HG03060 (cell line): ENCODE measurements around the gene CYP4F22.
"Not testable (repeated sequence)": the region's sequence is repeated elsewhere in the genome, so short reads cannot be mapped to it uniquely, and the experiment has no call there.

Experiments
- ATAC-seq: cut with Tn5 transposase; IDR thresholded peaks from one replicate; pipeline ENCODE4 v1.9.1; 2021; ENCODE audit warnings: low read depth, moderate number of reproducible peaks; ENCODE audit not compliant: unreplicated experiment

Gene CYP4F22

DNA sequence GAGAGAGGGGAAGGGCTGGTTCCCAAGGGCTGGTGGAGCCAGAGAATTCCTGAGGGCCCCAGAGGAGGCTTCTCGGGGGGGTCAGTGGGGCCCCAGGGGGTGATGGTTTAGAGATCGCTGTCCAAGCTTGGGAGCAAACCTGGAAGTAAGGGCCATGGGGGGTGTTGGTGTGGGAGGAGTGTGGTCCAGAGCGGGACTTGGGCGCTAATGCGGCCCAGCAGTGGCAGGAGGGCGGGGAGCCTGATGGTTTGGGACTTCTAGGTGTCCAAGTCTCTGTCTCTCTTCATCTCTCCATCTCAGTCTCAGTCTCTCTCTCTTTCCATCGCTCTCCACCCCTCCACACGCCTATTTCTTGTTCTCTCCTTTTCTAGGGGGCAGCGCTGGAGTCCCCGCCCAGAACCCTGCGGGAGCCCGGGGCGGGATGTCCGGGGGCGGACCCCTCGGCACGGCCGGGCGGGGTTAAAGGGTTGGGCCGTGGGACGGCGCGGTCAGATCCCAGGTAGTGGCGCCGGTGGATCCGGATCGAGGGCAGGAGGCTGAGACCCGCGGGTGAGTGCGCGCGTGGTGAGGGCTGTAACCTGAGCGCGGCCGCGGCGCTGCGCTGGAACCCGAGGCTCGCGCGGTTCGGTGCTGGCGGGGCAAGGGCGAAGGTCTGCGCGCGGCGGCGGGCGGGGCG is at the start of gene CYP4F22:
Gene CYP4F22, plus strand, starts transcription at position 491 of the 676 bp plus-strand sequence. CDS start 16,812 bp downstream, outside the sequence.
- no peak for ATAC-seq

DNA sequence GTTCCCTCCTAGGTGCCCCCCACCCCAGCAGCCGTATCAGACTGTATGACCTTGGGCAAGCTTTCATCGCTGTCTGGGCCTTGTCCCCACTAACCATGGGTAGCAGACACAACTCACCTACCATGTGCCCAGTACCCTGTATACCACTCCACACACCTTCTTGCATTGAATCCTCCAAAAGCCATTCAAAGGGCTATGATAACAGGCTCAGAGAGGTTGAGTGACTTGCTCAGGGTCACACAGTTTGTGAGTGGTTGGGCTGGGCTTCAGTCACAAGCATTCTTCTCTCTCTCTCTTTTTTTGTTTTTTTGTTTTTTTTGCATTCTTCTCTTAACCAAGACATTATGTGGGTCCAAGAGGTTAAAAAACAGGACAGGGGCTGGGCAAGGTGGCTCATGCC is 46.6 kb upstream of the CYP4F22 start:
- ATAC-seq: no peak

DNA sequence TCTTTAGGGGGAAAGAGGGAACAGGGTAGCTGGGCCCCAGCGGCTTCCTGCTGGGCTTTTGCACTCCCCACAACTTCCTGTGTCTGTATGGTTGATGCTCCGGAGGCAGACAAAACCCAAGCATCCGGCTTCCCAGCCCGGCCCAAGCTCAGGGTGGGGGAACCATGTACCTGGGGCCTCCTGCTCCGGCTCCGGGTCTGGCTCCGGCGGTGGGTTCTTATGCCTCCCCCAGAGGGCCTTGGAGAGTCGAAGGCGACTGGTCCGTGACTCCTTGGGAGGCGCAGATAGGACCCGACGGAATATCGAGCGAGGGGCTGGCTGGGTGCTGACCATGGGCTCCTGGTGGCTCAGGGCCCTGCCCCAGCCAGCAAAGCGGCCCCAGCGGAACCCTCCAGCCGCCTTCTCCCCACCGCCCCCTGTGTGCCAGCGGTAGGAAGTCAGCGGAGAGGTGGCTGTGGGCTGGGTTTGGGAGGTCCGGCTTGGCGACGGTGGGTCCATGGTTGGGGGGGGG is 44.4 kb upstream of the CYP4F22 start:
- ATAC-seq: no peak

DNA sequence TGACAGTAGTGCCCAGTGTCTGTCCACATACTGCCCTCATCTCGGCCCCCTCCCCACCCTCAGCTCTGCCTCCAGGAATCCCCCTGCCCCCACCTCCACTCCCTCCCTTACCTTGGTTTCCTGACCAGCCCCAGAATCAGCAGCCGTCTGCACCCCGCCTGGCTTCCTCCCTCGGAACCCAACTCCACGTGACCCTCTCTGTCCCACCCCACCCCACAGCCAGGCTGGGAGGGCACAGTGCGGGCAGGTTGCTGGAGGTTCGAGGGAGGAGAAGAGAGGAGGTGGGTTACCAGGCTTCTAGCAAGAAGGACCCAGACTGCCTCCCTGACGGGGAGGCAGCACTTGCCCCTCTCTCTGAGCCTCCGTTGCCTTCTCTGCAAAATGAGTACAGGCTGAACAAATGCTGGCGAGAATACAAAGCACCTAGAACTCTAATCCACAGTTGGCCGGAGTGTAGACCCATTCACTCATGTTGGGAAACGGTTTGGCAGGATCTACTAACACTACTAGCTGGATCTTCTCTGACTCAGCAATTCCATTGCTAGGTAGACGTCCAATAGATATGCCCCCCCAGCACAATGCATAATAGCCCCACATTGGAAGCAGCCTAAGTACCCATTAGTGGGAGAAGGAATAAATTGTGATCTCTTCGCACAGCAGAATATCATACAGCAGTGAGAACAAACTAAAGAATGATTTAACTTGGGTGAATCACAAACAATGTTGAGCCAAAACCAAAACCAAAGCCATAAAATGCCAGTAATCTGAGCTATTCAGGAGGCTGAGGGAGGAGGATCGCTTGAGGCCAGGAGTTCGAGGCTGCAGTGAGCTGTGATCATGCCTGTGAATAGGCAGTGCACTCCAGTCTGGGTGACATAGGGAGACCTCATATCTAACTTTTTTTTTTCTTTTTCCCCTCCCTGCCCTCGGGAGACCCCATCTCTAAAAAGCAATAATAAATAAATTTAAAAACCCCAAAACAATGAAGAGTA is 43.6 kb upstream of the CYP4F22 start, which contains the start of gene RASAL3:
Gene RASAL3, minus strand, starts transcription at position 151 of the 992 bp plus-strand sequence. CDS start 186 bp downstream, outside the sequence.
- ATAC-seq: no peak

DNA sequence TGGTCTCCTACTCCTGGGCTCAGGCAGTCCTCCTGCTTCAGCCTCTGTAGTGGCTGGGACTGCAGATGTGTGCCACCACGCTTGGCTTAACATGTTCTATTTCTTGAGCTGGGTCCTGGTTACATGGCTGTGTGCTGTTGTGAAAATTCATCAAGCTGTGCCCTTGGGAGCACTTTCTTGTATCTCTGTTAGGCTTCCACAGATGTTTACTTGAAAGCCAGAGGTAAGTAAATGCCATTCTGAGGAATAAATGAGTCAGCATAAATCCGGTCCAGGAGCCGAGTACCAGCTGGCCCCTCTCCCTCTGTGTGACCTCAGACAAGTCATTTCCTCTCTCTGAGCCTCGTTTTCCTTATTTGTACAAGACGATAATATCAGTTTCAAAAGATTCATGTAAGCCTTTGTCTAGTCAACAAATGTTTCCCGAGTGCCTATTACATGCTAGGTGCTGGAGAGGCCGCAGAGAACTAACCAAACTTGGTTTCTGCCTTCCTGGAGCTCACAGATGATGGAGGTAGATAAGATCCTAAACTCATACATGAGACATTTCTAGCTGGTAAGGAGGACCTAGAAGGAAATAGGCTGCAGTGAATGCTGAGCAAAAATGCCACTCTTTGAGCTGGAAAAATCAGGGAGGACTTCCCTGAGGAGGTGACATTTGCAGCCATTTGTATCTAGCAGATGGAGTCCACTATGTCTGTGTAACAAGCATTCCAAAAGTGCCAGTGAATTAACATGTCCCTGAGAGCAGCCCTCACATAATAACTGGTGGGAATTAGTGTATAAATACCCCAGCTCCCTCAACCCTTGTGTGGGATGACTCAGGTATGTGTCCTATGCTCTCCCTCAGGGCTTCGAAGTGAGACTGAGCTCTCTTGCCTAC is 41.2 kb upstream of the CYP4F22 start:
- peak; percentile 35 for ATAC-seq

DNA sequence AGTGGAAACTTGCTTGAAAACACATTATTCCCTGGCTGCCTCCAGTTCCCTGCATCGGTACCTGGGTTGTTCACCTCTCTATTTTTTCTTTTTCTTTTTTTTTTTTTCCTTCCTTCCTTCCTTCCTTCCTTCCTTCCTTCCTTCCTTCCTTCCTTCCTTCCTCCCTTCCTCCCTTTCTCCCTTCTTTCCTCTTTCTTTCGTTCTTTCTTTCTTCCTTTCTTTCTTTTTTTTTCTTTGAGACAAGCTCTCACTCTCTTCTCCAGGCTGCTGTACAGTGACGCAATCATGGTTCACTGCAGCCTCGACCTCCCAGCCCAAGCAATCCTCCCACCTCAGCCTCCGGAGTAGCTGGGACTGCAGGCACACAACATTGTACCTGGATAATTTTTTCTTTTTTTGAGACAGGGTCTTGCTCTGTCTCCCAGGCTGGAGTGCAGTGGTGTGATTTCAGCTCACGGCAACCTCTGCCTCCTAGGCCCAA is 40.6 kb upstream of the CYP4F22 start:
- ATAC-seq: no peak

DNA sequence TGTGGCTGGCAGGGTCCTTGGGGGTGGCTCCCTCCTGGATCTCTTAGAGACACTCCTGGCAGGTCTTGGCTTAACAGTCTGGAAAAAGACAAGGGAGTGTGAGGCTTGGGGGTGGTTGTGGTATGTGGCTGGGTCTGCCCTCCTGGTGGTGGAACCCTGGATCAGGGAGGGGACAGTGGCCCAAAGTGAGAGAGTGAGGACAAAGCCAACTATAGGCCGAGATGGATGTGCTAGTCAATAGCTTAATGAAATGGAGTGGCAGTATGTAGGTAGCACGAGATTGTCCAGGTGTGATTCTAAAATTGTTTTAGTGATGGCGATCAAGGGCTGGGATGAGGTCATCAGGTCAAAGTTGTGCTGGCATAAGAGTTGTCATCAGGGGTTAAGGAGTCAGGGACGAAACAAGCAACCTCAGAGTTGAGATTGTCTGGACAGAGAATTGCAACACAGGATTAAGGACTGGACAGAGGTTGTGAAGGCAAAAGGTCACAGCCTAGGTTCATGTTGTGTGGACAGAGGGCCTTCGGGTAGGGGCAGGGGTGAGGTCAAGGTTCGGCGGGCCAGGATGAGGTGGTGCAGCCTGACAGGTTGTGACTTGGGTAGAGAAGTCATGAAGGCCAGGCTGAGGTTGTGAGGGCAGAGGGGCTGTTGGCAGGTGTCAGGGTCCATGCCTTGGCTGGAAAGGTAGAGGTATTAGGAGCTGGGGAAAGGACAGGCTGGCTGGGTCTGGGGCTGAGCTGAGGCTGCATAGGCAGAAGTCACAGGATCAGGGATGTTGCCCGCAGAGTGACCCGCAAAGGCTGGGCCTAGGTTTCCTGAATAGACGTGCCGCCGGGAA is 39.4 kb upstream of the CYP4F22 start:
- no peak for ATAC-seq

DNA sequence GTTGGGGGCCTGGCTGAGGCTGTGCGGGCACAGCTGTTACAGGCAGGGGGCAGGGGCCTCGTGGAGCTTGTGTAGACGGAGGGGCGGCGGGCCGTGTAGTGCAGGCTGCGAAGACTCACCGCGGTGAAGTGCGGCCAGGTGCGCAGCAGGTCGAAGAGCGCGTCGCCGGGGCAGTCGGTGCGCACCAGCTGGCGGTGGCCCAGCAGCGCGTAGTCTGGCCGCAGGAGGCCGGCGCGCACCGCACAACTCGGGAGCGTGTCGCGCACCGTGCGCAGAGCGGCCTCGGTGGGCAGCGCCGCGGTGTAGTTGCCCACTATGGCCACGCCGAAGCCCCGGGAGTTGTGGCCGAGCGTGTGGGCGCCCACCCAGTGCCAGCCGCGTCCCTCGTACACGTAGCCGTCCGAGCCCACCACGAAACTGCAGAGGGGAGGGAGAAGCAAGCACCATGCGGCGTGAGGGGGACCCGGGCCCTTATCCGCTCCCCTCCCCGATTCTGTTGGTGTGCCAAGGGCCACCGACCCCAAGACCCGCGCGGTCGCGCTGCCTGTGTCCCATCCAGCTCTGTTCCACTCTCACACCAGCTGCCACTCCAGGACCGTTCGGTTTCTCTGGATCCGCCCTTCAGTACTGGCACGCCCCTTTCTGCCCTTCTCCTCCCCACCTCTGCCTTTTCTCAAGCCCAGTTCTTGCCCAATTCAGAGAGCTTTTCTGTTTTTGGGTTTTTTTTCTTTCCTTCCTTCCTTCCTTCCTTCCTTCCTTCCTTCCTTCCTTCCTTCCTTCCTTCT is 38.6 kb upstream of the CYP4F22 start:
- ATAC-seq: no peak

DNA sequence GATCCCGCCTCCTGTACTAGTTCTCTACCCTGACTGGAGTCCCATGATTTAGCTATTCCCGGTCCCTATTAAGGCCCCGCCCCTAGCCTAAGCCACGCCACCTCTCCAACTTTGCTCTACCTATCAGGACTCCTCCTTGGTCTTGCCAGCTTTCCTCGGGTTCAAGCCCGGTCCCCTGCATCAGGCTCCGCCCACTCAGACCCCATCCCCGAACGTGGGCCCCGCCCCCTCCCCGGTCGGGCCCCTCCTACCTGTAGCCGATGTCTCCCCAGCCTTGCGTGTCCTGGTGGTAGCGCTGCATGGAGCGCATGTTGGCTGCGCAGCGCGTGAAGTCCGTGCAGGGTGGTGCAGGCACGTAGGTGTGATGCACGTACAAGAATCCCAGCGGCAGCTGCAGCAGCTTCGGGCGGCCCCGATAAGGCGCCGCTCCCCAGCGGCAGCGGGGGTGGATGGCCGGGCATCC is 36.7 kb upstream of the CYP4F22 start:
- no peak for ATAC-seq

DNA sequence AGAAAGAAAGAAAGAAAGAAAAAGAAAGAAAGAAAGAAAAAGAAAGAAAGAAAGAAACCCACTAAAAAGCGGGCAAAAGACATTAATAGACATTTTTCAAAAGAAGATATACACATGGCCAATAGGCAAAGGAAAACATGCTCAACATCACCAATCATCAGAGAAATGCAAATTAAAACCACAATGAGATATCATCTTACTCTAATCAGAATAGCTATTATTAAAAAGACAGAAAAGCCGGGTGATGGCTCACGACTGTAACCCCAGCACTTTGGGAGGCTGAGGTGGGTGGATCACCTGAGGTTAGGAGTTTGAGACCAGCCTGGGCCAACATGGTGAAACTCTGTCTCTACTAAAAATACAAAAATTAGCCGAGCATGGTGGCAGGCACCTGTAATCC is 34.5 kb upstream of the CYP4F22 start:
- ATAC-seq: not testable (repeated sequence)

DNA sequence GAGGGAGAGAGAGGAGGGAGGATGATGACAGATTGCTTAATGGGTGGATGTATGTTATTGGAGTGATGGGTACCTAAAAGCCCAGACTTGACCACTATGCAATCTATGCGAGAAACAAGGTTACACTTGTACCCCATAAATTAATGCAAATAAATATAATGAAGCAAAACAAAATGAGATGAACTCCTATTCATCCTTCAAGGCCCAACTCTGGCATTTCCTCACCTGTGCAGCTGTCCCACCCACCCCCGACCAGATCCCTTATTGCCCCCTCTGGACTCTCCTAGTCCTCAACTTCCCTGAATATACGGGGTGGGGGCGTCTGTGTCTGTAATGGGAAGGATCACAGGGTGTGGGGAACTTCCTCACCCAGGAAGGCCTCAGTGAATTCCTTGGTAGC is 33.2 kb upstream of the CYP4F22 start:
- ATAC-seq: no peak

DNA sequence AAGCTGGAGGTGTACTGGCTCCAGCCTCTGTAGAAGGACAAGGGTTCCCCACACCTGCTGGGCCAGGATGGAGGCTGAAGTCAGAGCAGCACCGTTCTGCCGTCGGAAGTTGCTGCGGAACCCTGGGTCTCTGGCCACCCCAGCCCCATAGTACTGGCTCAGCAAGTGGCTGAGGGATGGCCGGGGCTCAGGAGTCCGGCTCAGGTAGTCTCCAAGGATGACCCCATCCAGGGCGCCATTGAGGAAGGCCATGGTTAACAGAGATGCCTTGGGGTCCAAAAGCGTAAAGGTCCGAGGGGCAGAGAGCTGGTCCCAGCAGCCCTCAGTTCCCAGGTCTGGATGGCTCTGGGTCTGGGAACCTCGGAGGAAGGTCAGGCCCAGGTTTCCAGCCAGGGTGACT is 32.7 kb upstream of the CYP4F22 start:
- no peak for ATAC-seq

DNA sequence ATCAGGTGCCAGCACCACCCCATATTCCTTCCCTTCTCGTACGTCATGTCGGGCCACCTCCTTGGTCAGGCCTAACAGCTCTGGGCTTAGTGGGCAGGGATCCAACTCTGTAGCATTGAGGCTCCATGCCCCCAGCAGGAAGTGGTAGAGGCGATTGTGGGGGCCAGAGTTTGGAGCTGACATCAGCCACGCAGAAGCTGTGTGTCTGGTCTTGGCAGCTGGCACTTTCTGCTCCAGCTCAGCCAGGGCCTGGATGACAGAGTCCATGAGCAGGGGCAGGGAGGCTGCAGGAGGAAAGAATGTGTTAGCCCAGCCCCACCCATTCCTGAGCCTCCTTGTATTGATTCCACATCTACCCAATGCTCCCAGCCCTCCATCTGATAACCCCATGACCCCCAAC is 32.0 kb upstream of the CYP4F22 start:
- no peak for ATAC-seq

DNA sequence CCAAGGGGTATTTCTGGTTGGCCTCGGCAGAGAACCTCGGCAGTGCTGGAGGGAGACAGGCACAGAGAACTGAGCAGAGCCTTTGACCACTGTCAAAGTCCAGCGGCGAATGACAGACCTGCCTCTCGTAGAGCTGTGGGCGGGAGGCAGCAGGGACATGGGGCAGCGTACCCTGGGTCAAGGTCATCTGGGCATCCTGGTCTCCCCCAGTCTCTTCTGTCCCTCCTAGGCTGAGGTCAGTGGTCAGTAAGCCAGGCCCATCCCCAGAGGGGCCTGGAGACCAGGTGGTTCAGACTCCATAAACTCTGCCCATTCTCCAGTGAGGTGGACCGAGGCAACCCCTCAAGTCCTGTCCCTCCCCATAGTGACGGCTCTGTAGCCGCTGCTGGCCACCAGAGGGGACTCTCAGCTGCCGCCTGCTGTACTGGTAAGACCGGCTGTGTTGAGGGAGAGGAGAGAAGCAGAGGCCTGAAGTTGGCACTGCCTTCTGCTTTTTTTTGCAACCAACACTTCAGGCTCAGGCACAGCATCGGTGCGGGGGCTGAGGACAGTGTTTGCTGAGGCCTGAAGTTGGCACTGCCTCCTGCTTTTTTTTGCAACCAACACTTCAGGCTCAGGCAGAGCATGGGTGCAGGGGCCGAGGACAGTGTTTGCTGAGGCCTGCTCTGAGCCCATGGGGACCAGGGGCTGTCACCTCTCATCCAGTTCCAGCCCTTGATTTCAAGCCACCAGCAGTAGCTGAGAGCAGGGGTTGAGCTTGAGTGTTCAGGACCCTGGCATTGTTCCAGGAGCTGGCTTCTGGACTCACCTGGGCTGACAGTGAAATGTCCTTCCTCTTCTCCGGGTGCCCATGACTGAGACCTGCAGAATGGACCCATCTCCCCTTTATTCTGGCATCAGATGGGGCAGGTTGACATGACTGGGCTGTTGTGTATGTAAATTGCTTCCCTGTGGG is 28.7 kb upstream of the CYP4F22 start, which contains the start of gene PGLYRP2:
Gene PGLYRP2, minus strand, starts transcription at position 111 of the 955 bp plus-strand sequence. CDS start 130 bp downstream, outside the sequence.
- no peak for ATAC-seq

DNA sequence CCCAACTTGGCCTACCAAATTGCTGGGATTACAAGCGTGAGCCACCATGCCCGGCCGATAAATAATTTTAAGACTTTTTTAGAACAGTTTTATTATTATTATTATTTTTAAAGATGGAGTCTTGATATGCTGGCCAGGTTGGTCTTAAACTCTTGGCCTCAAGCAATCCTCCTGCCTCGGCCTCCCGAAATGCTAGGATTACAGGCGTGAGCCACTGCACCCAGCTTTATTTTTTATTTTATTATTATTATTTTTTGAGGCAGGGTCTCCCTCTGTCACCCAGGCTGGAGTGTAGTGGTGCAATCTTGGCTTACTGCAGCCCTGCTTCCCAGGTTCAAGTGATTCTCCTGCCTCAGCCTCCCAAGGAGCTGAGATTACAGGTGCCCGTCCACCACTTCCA is 27.3 kb upstream of the CYP4F22 start:
- not testable (repeated sequence) for ATAC-seq

DNA sequence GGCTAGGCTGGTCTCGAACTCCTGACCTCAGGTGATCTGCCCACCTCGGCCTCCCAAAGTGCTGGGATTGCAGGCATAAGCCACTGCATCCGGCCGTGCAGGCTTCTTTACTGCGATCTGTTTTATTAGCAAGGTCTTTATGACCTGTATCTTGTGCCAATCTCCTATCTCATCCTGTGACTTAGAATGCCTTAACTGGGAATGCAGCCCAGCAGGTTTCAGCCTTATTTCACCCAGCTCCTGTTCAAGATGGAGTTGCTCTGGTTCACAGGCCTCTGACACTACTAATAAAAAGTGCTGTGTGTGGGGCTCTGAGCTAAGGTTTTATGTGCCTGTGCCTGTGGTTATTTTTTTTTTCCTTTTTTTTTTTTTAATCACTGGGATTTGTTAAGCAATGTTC is 22.6 kb upstream of the CYP4F22 start:
- ATAC-seq: not testable (repeated sequence)

DNA sequence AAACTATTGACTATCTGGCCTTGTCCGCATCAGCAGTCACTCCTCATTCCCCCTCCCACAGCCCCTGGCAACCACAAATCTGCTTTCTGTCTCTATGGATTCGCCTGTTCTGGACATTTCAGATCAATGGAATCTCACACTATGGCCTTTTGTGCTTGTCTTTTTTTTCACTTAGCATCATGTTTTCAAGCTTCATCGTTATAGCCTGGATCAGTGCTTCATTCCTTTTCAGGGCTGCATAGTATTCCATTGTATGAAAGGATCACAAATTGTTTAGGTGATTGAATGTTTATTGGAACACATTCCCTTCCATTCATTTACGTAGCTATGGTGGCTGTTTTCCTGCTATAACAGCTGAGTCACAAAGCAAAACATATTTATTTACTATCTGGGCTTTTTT is 21.3 kb upstream of the CYP4F22 start:
- ATAC-seq: no peak
